Choroid plexus epithelial cell (primary cell): ENCODE measurements around the gene CCM2L.

Experiments used
- DNase-seq: peaks from one replicate; pipeline ENCODE4 v3.0.0-alpha.2; 2010; ENCODE audit warnings: low read depth
- H3K4me3 ChIP-seq: 2 replicates; pipeline ENCODE4 v1.5.1; 2011; ENCODE audit warnings: low read depth, mild to moderate bottlenecking, control low read depth, low read length, moderate library complexity
- TF ChIP-seq, protein P1 (sequence below): conservative IDR thresholded peaks from 2 replicates; pipeline ENCODE4 v1.5.1; 2011; ENCODE audit warnings: low read depth, mild to moderate bottlenecking, control low read depth, inconsistent platforms, low read length, moderate library complexity

Gene CCM2L

GRCh38 chr20:32072168-32072750 is 62.0 kb downstream of the CCM2L start:
- no peak overlapping the region for H3K4me3 ChIP-seq
- DNase-seq: peak; percentile 10

GRCh38 chr20:32075534-32075933 is 65.3 kb downstream of the CCM2L start:
- H3K4me3 ChIP-seq: no peak overlapping the region
- no peak for DNase-seq
- TF ChIP-seq, protein P1, sequence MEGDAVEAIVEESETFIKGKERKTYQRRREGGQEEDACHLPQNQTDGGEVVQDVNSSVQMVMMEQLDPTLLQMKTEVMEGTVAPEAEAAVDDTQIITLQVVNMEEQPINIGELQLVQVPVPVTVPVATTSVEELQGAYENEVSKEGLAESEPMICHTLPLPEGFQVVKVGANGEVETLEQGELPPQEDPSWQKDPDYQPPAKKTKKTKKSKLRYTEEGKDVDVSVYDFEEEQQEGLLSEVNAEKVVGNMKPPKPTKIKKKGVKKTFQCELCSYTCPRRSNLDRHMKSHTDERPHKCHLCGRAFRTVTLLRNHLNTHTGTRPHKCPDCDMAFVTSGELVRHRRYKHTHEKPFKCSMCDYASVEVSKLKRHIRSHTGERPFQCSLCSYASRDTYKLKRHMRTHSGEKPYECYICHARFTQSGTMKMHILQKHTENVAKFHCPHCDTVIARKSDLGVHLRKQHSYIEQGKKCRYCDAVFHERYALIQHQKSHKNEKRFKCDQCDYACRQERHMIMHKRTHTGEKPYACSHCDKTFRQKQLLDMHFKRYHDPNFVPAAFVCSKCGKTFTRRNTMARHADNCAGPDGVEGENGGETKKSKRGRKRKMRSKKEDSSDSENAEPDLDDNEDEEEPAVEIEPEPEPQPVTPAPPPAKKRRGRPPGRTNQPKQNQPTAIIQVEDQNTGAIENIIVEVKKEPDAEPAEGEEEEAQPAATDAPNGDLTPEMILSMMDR: no peak

More at GRCh38 chr20:32072168-32072750, 62.0 kb downstream of the CCM2L start:
- TF ChIP-seq, protein P1: no peak

- H3K4me3 ChIP-seq: no peak overlapping the region
- no peak for DNase-seq
- TF ChIP-seq, protein P1: no peak
Observed at GRCh38 chr20:32077190-32077589, 67.0 kb downstream of the CCM2L start.

- no peak for DNase-seq
- H3K4me3 ChIP-seq: no peak overlapping the region
- TF ChIP-seq, protein P1: no peak
Observed at GRCh38 chr20:32078322-32078721, 68.1 kb downstream of the CCM2L start.

- H3K4me3 ChIP-seq: no peak overlapping the region
- no peak for DNase-seq
- TF ChIP-seq, protein P1: no peak
Observed at GRCh38 chr20:32078791-32079190, 68.6 kb downstream of the CCM2L start.

DNA sequence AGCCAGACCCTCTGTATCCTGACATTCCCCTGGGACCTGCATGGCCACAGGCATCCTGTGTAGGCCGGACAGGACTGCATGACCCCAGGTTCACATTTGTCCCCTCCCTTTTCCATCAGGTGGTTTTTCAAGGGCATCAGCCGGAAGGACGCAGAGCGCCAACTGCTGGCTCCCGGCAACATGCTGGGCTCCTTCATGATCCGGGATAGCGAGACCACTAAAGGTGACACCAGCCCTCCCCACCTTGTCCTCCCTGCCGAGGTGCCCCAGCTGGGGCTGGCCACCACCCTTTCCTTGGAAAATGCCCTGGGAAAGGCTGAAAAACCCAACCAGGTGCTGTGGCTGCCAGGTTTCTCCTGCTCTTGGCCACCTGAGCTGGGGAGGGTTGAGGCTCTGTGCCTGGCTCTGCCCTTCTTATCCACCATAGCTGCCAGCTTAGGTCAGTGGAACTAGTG is 69.4 kb downstream of the CCM2L start:
- no peak overlapping the region for H3K4me3 ChIP-seq
- TF ChIP-seq, protein P1: no peak

GRCh38 chr20:32080783-32081182 is 70.5 kb downstream of the CCM2L start:
- TF ChIP-seq, protein P1: no peak

More for the DNA sequence above, 69.4 kb downstream of the CCM2L start:
- no peak for DNase-seq

More at GRCh38 chr20:32080783-32081182, 70.5 kb downstream of the CCM2L start:
- no peak for DNase-seq
- no peak overlapping the region for H3K4me3 ChIP-seq
